Smooth muscle cell of the brain vasculature (primary cell): ENCODE data around the gene PILRB.
"Not testable (repeated sequence)": the region's sequence is repeated elsewhere in the genome, so short reads cannot be mapped to it uniquely, and the experiment has no call there.

Experiments
- DNase-seq: peaks from one replicate; pipeline ENCODE4 v3.0.0-alpha.2; 2012; ENCODE audit warnings: low read depth, low spot score

Gene PILRB

DNA sequence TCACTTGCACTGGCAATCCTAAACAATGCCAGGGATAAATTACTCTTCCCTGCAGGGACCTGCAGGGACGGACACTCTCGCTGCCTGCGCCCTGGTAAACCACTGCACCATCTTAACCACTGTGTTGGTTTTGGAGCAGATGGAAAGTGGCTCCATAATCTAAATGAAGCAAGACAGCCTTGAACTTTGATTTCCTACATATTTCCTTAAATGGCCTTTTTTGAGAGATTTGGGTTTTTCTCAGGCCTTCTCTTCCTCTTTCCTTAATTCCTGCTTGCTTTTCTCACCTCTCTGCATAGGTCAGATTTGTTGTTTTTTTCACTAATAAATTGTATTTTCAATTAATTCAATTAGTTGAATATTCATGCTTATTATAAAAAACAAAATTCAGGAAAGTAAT lies 18.1 kb downstream of the PILRB start:
- DNase-seq: no peak

DNA sequence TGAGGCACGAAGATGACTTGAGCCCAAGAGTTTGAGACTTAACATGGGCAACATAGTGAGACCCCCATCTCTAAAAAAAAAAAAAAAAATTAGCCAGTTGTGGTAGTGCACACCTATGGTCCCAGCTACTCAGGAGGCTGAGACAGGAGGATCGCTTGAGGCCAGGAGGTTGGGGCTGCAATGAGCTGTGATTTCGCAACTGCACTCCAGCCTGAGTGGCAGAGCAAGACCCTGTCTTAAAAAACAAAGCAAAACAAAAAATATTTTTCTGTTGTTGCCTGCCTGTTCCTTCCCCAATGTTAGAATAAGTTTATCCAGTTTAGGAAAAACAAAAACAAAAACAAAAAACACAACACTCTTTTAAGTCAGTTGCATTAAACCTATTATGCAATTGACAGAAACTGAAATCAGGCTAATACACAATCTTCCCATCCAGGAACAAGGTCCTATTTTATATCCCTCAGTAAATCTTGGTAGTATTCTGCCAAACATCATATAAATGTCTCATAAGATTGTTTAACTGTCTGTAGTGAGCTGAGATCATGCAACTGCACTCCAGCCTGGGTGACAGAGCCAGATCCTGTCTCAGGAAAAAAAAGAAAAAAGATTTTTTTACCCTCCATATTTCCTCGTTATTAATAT lies 20.3 kb downstream of the PILRB start:
- DNase-seq: no peak

DNA sequence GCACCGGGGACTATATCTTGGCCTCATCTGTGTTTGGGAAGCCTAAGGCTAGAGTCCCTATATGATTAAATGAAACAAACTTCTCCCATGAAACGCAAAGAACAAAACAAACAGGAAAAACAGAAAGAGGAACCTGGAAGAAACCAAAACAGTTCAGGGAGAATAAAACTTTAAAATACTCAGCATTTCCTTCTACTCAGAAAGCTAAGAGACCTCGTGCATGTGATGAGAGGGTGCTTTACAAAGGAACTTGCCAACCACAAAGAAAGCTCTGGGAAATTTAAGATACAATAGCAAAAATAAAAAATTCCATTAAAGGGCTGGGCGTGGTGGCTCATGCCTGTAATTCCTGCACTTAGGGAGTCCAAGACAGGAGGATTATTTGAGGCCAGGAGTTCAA lies 22.3 kb downstream of the PILRB start:
- DNase-seq: no peak

DNA sequence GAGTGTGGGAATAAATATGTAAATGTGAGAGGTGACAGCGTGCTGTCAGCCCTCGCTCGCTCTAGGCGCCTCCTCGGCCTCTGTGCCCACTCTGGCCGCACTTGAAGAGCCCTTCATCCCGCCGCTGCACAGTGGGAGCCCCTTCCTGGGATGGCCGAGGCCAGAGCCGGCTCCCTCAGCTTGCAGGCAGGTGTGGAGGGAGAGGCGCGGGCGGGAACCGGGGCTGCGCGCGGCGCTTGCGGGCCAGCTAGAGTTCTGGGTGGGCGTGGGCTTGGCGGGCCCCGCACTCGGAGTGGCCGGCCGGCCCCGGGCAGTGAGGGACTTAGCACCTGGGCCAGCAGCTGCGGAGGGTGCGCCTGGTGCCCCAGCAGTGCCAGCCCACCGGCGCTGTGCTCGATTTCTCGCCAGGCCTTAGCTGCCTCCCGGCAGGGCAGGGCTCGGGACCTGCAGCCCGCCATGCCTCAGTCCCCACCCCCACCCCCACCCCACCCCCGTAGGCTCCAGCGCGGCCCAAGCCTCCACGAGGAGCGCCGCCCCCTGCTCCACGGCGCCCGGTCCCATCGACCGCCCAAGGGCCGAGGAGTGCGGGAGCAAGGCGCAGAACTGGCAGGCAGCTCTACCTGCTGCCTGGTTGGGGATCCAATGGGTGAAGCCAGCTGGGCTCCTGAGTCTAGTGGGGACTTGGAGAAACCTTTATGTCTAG lies 23.8 kb downstream of the PILRB start:
- DNase-seq: not testable (repeated sequence)

DNA sequence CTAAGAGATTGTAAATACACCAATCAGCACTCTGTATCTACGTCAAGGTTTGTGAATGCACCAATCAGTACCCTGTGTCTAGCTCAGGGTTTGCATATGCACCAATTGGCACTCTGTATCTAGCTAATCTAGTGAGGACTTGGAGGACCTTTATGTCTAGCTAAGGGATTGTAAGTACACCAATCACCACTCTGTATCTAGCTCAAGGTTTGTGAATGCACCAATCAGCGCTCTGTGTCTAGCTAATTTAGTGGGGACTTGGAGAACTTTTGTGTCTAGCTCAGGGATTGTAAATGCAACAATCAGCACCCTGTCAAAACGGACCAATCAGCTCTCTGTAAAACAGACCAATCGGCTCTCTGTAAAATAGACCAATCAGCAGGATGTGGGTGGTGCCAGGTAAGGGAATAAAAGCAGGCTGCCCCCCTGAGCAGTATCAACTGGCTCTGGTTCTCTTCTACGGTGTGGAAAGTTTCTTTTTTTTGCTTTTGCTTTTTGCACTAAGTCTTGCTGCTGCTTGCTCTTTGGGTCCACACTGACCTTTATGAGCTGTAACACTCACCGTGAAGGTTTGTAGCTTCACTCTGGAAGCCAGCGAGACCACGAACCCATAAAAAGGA lies 24.4 kb downstream of the PILRB start:
- not testable (repeated sequence) for DNase-seq

DNA sequence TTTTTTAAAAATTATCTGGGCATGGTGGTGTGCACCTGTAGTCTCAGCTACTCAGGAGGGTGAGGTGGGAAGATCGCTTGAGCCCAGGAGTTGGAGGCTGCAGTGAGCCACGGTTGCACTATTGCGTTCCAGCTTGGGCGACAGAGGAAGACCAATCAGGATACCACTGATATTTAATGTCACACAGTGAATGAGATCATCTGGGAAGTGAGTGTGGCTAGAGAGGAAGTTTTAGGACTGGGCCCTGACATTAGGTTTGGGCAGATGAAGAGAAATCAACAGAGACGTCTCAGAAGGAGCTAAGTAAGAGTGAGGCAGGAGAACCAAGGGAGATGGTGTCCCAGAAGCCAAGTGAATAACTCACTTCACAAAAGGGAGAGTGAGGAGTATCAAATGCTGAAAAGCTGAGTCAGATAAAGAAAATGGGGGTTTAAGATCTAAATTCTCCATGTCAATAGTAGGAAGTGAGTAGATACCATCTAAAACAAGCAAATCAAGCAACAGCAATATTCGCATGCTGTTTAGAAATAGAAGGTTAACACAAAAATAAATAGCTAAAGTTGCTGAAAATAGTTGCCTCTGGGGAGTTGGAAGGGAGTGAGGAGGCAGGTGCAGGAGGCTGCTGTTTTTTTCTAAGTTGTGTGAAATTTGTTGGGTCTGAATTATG lies 26.8 kb downstream of the PILRB start:
- no peak for DNase-seq

DNA sequence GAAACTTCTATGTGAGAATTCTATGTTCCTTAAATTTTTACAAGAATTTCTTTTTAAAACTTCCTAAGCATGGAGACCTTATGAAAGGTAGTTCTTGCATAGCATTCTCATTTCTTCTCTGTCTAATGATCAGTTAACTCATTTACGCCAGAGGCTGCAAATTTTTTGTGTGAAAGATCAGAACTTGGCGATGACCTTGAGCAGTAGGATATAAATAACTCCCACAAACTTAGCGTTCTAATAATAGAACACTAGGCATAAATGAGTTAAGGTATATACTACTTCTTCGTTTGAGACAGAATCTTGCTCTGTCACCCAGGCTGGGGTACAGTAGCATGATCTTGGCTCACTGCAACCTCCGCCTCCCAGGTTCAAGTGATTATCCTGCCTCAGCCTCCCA lies 29.0 kb downstream of the PILRB start:
- no peak for DNase-seq

DNA sequence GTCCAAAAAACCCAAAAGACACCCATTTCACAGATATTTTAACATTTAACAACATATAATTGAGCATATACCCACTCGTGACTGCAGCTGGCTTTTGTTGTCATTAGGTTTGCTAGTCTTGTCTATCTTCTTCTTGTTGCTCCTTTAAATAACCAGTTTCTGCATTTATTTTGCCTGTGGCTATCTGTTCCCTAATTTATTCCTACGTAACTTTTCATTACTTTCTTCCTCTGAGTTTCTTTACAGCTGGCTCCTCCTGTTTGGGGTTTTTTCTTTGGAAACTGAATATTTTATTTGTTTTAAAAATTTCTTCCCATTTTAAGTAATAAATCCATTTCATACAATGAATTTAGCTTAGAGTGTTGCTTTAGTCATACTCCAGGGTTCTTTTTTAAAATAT lies 29.8 kb downstream of the PILRB start:
- DNase-seq: no peak

DNA sequence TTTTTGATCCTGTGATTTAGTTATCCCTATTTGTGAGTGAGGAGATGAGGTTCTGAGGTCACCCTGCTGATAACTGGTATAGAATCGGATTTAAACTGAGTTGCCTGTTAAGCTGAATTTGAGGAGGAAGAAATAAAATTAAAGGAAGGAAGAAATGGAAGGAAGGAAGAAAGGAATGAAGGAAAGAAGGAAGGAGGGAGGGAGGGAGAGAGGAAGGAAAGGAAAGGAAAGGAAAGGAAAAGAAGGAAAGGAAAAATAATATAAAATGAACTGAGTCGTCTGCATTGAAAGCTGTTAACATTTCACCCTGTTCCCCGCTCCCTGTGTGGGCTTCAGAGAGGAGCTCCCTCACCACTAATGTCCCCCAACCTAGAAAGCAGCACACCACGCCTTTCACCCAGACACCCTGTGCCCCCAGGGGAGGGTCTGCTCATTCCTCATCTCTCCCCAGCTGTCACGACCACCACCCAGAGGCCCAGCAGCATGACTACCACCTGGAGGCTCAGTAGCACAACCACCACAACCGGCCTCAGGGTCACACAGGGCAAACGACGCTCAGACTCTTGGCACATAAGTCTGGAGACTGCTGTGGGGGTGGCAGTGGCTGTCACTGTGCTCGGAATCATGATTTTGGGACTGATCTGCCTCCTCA lies 31.6 kb downstream of the PILRB start:
- no peak for DNase-seq

DNA sequence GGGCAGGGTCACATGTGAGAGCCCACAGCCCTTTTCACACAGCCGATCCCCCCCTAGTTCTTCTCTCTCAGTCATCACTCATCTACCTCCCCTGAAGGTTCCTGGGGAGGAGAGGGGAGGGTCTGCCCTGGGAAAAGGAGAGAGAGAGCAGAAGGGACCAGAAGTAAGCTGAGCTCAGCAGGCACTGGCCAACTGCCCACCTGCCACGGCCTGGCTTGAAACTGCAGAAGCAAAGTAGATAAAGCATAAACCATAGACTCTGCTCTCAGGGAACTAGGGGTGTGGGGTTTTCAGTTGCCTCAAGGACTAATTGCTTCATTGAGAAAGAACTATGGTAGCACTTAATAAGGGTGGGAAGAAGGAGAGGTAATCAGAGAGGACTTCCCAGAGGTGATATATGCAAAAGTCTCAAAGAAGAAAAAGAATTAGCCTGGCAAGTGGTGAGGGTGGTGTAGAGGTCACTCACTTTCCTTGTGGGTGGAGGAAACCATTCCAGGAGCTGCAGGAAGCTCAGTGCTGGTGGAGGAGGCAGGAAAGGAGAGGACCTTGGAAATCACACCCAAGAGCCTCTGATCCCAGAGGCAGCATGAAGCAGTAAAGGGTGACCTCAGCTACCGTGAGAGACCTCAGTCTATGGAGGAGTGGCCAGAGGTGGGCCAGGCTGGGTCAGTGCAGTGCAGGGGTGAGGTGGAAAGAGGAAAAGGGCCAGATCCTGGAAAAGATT lies 32.5 kb downstream of the PILRB start:
- no peak for DNase-seq

DNA sequence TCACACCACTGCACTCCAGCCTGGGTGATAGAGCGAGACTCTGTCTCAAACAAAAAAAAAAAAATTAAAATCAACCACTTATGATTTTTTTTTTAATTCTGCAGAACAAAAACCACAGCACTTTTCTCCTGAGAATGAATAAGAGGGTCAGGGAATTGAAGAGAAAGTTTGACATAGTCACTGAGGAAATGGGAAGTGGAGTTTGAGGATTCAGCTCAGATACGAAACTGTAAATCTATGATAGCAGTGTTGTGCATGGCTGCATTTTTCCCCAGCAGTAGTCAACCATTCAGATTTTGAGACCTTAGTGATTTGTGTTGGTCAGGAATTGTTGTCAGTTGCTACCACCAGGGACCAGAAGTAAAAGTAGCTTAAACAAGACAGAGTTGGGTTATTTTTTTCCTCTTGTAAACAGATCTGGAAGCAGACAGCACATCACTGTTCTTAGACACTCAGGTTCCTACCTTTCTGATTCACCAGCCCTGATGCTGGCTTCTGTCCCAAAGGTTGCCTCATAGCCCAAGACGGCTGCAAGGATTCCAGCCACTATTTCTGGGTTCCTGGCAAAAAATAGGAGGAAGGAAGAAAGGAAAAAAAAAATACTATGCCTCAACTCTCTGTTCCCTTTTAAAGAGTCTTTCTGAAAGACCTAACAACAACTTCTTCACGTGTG lies 35.5 kb downstream of the PILRB start:
- DNase-seq: no peak

DNA sequence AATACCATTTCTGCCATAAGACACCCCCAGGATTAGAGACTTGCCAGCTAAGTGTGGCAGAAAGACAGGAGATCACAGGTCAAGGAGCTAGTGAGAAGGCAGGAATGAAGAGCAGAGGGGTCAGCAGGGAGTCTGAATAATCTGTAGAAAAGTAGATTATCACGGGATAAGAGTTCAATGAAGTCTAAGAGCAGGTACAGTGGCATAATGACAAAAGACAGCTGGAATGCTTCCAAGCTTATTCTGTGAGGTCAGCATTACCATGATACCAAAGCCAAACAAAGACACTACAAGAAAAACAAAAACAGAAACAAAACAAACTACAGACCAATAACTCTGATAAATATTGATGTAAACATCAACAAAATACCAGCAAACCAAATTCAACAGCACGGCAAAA lies 36.2 kb downstream of the PILRB start:
- no peak for DNase-seq

DNA sequence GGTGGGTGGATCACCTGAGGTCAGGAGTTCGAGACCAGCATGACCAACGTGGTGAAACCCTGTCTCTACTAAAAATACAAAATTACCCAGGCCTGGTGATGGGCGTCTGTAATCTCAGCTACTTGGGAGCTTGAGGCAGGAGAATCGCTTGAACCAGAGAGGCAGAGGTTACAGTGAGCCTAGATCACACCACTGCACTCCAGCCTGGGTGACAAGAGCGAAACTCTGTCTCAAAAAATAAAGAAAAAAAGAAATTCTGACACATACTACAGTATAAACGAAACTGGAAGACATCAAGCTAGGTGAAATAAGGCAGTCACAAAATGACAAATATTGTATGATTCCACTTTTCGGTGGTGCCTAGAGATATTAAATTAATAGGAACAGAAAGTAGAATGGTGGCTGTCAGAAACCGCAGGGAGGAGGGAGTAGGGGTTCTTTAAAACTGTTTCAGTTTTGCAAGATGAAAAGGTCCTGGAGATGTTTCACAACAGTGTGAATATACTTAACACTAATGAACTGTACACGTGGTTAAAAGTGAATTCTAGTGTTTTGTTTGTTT lies 38.6 kb downstream of the PILRB start:
- no peak for DNase-seq

DNA sequence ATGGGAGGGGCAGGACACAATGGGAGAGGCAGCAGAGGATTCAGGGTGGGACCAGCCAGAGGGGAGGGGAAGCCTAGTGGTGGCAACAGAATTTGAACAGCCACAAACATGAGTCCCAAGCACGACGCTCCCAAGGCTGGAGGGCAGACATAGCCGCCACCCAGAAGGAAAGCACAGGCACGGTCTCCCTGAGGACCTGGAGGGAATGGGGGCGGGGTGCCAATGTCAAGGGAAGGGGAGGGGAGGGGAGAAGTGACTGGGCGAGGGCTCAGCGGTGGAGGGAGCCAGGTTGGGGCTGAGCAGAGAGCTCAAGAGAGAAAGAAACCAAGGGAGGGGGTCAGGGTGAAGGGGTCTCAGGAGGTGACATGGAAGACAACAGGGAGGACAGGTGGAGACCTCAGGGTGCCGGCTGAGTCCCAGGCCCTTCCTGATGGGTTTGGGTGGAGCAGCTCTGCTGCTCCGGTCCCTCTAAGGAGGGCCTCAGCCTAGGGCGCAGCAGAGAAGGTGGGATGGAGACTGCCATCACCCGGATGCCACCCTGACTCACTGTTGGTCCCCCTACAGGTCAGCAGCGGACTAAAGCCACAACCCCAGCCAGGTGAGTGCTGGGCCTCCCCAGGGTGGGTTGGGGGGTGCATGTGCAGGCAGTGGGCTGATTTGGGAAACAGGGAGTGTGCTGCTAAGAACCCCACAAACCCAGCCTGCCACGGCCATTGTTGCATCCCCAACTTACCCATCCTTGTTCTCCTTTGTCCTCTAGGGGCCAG lies 39.6 kb downstream of the PILRB start:
- no peak for DNase-seq

DNA sequence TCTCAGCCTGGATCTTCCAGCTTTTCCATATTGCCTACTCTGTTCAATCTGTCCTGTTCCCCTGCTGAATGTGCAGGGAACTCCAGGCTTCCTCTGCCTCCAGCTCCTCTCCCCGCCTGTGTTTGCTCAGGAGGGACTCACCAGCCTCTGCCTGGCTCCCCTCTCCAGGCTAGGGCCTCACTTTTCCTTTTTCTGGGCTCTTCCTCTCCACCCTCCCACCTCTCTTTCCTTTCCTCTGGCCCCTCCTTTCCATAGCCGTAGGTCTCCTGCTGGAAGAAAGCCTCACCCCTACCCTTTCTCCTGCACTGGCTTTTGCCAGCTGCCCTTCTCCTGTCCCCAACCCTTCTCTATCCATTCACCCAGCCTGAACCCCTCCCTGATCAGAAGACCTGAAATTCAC lies 40.3 kb downstream of the PILRB start:
- DNase-seq: no peak

DNA sequence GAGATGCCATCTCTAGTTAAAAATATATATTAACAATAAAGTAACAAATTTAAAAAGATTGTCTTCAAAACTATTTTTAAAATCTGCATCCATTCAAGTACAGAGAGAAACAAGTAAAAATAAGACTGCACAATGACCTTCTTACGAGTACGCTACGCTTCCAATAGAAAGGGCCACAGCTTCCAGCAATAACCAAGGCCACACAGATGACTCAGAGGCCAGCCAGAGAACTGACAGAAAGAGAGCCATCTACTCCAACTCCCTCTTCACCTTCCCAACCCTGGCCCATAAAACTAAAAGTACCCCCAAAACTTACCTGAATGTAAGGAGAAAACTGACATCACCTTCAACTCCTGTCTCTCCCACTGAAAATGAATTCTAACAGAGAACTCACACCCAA lies 42.1 kb downstream of the PILRB start:
- DNase-seq: no peak

DNA sequence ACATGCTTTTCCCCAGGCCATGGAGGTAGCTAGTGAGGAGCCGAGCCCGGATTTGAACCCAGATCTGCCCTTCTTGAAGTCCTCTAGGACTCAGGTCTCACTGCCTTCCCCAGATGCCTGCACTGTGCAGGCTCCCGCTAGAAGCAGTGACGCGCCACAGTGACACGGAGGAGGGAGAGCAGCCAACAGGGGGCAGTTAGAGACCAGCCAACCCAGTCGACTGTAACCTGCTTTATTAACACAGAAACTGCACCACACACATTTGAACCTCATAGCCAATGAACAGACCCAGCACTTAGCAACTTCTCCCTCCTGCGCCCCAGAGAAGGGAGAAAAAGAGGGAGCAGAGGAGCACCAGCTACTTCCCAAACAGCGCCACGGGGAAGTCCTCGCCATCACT lies 42.7 kb downstream of the PILRB start:
- DNase-seq: no peak

DNA sequence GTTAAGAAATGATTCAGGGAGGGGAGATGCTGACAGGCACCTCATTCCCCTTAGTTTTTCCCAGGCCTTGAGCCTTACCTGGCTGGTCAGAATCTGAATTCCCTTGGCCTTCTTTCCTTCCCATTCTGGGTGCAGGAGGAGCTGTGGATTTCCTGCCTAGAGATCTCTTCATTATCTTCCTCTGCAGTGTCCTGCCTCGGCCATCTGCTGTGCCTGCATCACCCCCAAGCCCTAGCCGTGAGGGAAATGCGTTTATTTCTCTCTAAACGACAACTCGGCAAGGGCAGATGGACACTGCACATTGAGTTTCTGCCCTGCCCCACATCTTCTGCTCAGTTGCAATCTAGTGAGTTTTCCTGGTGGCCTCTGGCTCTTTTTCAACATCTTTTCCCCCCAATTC lies 43.9 kb downstream of the PILRB start:
- no peak for DNase-seq

DNA sequence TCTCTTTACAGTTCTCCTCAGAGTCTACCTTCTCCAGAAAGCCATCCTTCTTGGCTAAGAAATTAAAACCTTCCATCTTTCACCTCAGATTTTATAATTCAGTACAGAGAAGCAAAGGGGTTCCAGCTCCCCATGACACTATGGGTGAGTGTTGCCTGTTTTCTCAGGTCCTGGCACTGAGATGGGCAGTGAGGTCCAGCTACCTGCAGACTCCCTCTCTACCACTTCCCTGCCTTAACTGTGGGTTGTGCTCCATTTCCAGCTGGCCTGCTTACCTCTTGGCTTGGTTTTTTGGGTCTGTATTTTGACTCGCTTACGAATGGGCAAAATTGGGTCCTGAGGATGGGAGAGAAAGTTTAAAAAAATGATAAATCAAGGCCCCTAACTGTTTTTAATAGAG lies 44.3 kb downstream of the PILRB start:
- no peak for DNase-seq

DNA sequence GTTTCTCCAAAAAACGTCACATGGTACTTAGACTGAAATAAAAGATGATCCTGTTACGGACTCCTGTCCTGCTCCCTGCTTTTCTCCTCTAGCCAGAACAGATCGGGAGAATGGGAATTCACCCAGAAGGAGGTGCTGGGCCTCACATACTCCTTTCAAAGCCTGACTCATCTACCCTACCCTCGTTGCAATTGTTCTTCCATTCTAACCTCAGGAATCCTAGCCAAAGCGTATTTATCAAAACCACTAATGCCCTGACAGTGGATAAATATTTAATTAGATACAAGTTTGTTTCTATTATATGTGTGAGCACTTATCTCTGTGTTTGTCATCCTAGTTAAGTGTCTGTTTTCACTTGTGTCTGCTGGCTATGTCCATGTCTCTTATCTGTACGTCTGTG lies 48.9 kb downstream of the PILRB start:
- DNase-seq: no peak
